Cardiac septum (tissue), 1 donor: ENCODE measurements around the gene CACNA1D. TPM values are rescaled to one million over a fixed set of nuclear protein-coding genes. Genes with fewer than 3 reads are reported as not detected.

Source experiments
- DNase-seq: peaks from one replicate; pipeline ENCODE4 v3.0.0-alpha.2; 2020; ENCODE audit warnings: low spot score
- intact Hi-C: fragments of 100-400 bp; cut with DNase I; formaldehyde crosslinking; loops from one replicate; pipeline ENCODE4 v1.14.0; 2022
- total RNA-seq: library from RNA; stranded (reverse); fragmentation: NEBNext Ultra II Directional; extraction: Animal tissue kit (Norgen Biotek cat#: 25700); gene quantifications from one replicate; pipeline ENCODE4 v1.2.1, GENCODE V29; 2021
- donor health status: DM: no; HTN: no; CAD: no.

The CACNA1D gene
- total RNA-seq, 1 donor from 2014 or later = 0.46 TPM

- intact Hi-C loops = no loop called here
- DNase-seq = no peak
Measured at GRCh38 chr3:53491276-53491675, 3.1 kb upstream of the CACNA1D start.

GRCh38 chr3:53493595-53493962, 832 bp upstream of the CACNA1D start:
- DNase-seq = no peak
- intact Hi-C loops = no loop called here

- intact Hi-C loops = no loop called here
- DNase-seq = no peak
Measured at GRCh38 chr3:53495146-53495519, 722 bp downstream of the CACNA1D start.

- intact Hi-C loops = no loop called here
- no peak for DNase-seq
Measured at GRCh38 chr3:53495520-53496391, 1.3 kb downstream of the CACNA1D start.

- DNase-seq = no peak
- intact Hi-C loops = no loop called here
Measured at GRCh38 chr3:53496392-53496670, 1.9 kb downstream of the CACNA1D start.

- no peak for DNase-seq
- intact Hi-C loops = no loop called here
Measured at GRCh38 chr3:53496984-53497383, 2.6 kb downstream of the CACNA1D start.

GRCh38 chr3:53498806-53499641, 4.6 kb downstream of the CACNA1D start:
- no peak for DNase-seq
- intact Hi-C loops = no loop called here

- DNase-seq = no peak
- intact Hi-C loops = no loop called here
Measured at GRCh38 chr3:53500165-53500777, 5.9 kb downstream of the CACNA1D start.

- intact Hi-C loops = no loop called here
- DNase-seq = no peak
Measured at GRCh38 chr3:53501178-53501577, 6.8 kb downstream of the CACNA1D start.

GRCh38 chr3:53502737-53503136, 8.3 kb downstream of the CACNA1D start:
- DNase-seq = no peak
- intact Hi-C loops = no loop called here

GRCh38 chr3:53503195-53503594, 8.8 kb downstream of the CACNA1D start:
- intact Hi-C loops = no loop called here
- DNase-seq = no peak

GRCh38 chr3:53506110-53506762, 11.8 kb downstream of the CACNA1D start:
- no peak for DNase-seq
- intact Hi-C loops = no loop called here

- intact Hi-C loops = no loop called here
- DNase-seq = no peak
Measured at GRCh38 chr3:53506763-53507145, 12.3 kb downstream of the CACNA1D start.

GRCh38 chr3:53509494-53509893, 15.1 kb downstream of the CACNA1D start:
- DNase-seq = no peak
- intact Hi-C loops = no loop called here

GRCh38 chr3:53510508-53510907, 16.1 kb downstream of the CACNA1D start:
- intact Hi-C loops = no loop called here
- no peak for DNase-seq

- DNase-seq = no peak
- intact Hi-C loops = no loop called here
Measured at GRCh38 chr3:53511246-53511645, 16.8 kb downstream of the CACNA1D start.

GRCh38 chr3:53513556-53514190, 19.3 kb downstream of the CACNA1D start:
- DNase-seq = no peak
- intact Hi-C loops = no loop called here

GRCh38 chr3:53516339-53516738, 21.9 kb downstream of the CACNA1D start:
- no peak for DNase-seq
- intact Hi-C loops = no loop called here

- no peak for DNase-seq
Measured at GRCh38 chr3:53518495-53518981, 24.1 kb downstream of the CACNA1D start.

More at GRCh38 chr3:53518495-53518981, 24.1 kb downstream of the CACNA1D start:
- intact Hi-C loops = no loop called here
